HepG2 (cell line): Measurements from ENCODE around the gene PDK2. TPM values are rescaled to one million over a fixed set of nuclear protein-coding genes. Genes with fewer than 3 reads are reported as not detected.

Source experiments
- ATAC-seq: fragments of 200-7000 bp; cut with Tn5 transposase; 3 replicates; pipeline ENCODE4 v1.9.1; 2020; ENCODE audit warnings: mild to moderate bottlenecking, moderate library complexity
- BruUV-seq: library from RNA; stranded (reverse); fragments of 400-500 nt; replicated peaks from 2 replicates; lab custom pipeline; 2021; lab: Mats Ljungman, UMichigan
- CTCF ChIA-PET: fragments of 300-600 bp; formaldehyde crosslinking; extraction: SDS; loops from one replicate; lab custom pipeline; 2021; ENCODE audit warnings: low total read pairs, inconsistent platforms, low intra/inter-chr PET ratio; lab: Yijun Ruan, JAX
- POLR2A ChIA-PET: fragments of 350-600 bp; sonication (Branson Sonifier 250); formaldehyde crosslinking; loops from one replicate; lab custom pipeline; 2020; ENCODE audit warnings: antibody characterized with exemption, inconsistent platforms; lab: Yijun Ruan, JAX
- DNase-seq: peaks from one replicate; pipeline ENCODE4 v3.0.0-alpha.2; 2015; ENCODE audit warnings: low spot score
- FAIRE-seq: peaks from 3 replicates; lab custom pipeline; 2011; peaks lifted over from hg19 to GRCh38; lab: Jason Lieb, UNC
- H2AFZ ChIP-seq: one replicate; pipeline ENCODE4 v1.6.1; 2011; ENCODE audit warnings: low read length, inconsistent platforms
- H3K27ac ChIP-seq: fragments of 300-600 bp; 3 replicates; pipeline ENCODE4 v1.8.0; 2011; ENCODE audit warnings: mixed run types, mild to moderate bottlenecking, mixed read lengths, low read length, inconsistent platforms; ENCODE audit not compliant: insufficient read depth; ENCODE audit errors: extremely low read length
- H3K27me3 ChIP-seq, 2 experiments: fragments of 200-600 bp in 1 of 2; 2 replicates in 1 of 2; 3 replicates in 1 of 2; pipeline versions ENCODE4 v1.6.0 to v1.8.0; 2011; ENCODE audit warnings: low read length in 2 of 2, mild to moderate bottlenecking in 2 of 2, moderate library complexity in 2 of 2, inconsistent platforms in 1 of 2; ENCODE audit not compliant: insufficient read depth in 2 of 2, control insufficient read depth in 1 of 2
- H3K36me3 ChIP-seq, 2 experiments: fragments of 200-600 bp in 1 of 2; replicated peaks in 1 of 2; 2 replicates in 1 of 2; 3 replicates in 1 of 2; pipeline versions ENCODE4 v1.5.1 to v1.8.0; 2011; ENCODE audit warnings: low read length in 2 of 2, inconsistent platforms in 1 of 2; ENCODE audit not compliant: insufficient read depth in 2 of 2, control insufficient read depth in 1 of 2
- H3K4me1 ChIP-seq: 2 replicates; pipeline ENCODE4 v1.5.1; 2012; ENCODE audit warnings: low read length, inconsistent platforms; ENCODE audit not compliant: insufficient read depth
- H3K4me2 ChIP-seq: 2 replicates; pipeline ENCODE4 v1.6.0; 2011; ENCODE audit warnings: low read depth, low read length, inconsistent platforms
- H3K4me3 ChIP-seq, 3 experiments: fragments of 200-600 bp in 1 of 3; sonication (generic), shearing (Covaris generic) in 1 of 3; replicated peaks in 1 of 3; 2 replicates each; pipeline ENCODE4 v1.5.1; 2011 to 2016; ENCODE audit warnings: low read length in 3 of 3, inconsistent platforms in 2 of 3, low read depth in 2 of 3, mild to moderate bottlenecking in 2 of 3, control low read depth in 1 of 3, mixed read lengths in 1 of 3; ENCODE audit not compliant: insufficient read depth in 1 of 3
- H3K79me2 ChIP-seq: one replicate; pipeline ENCODE4 v1.6.1; 2011; ENCODE audit warnings: low read length, inconsistent platforms; ENCODE audit not compliant: insufficient read depth
- H3K9ac ChIP-seq: 2 replicates; pipeline ENCODE4 v1.6.0; 2011; ENCODE audit warnings: mild to moderate bottlenecking, low read depth, low read length, inconsistent platforms; ENCODE audit not compliant: insufficient read depth
- H3K9me3 ChIP-seq: 2 replicates; pipeline ENCODE4 v1.5.1; 2012; ENCODE audit warnings: mild to moderate bottlenecking, low read length
- H4K20me1 ChIP-seq: 2 replicates; pipeline ENCODE4 v1.6.0; 2011; ENCODE audit warnings: inconsistent platforms, mild to moderate bottlenecking, low read length, moderate library complexity; ENCODE audit not compliant: insufficient read depth
- FOXO1 ChIP-seq: sonication (generic); formaldehyde crosslinking; IDR thresholded peaks from 2 replicates; pipeline ENCODE4 v1.4.0; 2020; ENCODE audit warnings: missing genetic modification reagents
- GATAD2A ChIP-seq: IDR thresholded peaks from 2 replicates; pipeline ENCODE4 v1.6.1; 2016
- HDAC2 ChIP-seq: sonication (generic); formaldehyde crosslinking; IDR thresholded peaks from 2 replicates; pipeline ENCODE4 v1.4.0; 2020; ENCODE audit warnings: missing genetic modification reagents
- KLF11 ChIP-seq: IDR thresholded peaks from 2 replicates; pipeline ENCODE4 v1.6.1; 2016; ENCODE audit warnings: missing compliant biosample characterization
- SOX5 ChIP-seq: IDR thresholded peaks from 2 replicates; pipeline ENCODE4 v1.6.1; 2016; ENCODE audit warnings: borderline replicate concordance
- ZBTB33 ChIP-seq: sonication (generic); formaldehyde crosslinking; IDR thresholded peaks from 2 replicates; pipeline ENCODE4 v1.4.0; 2020; ENCODE audit warnings: missing genetic modification reagents
- ZBTB49 ChIP-seq: sonication (generic); formaldehyde crosslinking; IDR thresholded peaks from 2 replicates; pipeline ENCODE4 v1.4.0; 2020; ENCODE audit warnings: missing genetic modification reagents, borderline replicate concordance
- ZIK1 ChIP-seq: sonication (generic); formaldehyde crosslinking; IDR thresholded peaks from 2 replicates; pipeline ENCODE4 v1.5.0; 2020; ENCODE audit warnings: mild to moderate bottlenecking, low read depth, missing genetic modification reagents, borderline replicate concordance
- ZKSCAN1 ChIP-seq: fragments of 150-350 bp; IDR thresholded peaks from 2 replicates; pipeline ENCODE4 v1.6.1; 2014; ENCODE audit warnings: low read length
- ZNF124 ChIP-seq: sonication (generic); formaldehyde crosslinking; IDR thresholded peaks from 2 replicates; pipeline ENCODE4 v1.4.0; 2020; ENCODE audit warnings: missing genetic modification reagents
- ZNF260 ChIP-seq: sonication (generic); formaldehyde crosslinking; IDR thresholded peaks from 2 replicates; pipeline ENCODE4 v1.4.0; 2020; ENCODE audit warnings: missing genetic modification reagents, low read depth, mild to moderate bottlenecking, borderline replicate concordance
- ZNF343 ChIP-seq: sonication (generic); formaldehyde crosslinking; IDR thresholded peaks from 2 replicates; pipeline ENCODE4 v1.4.0; 2020; ENCODE audit warnings: mild to moderate bottlenecking, missing genetic modification reagents
- ZNF563 ChIP-seq: sonication (generic); formaldehyde crosslinking; IDR thresholded peaks from 2 replicates; pipeline ENCODE4 v1.8.0; 2022; ENCODE audit warnings: mild to moderate bottlenecking, moderate library complexity, missing genetic modification reagents
- ZNF737 ChIP-seq: sonication (generic); formaldehyde crosslinking; IDR thresholded peaks from 2 replicates; pipeline ENCODE4 v1.5.0; 2020; ENCODE audit warnings: missing genetic modification reagents, mild to moderate bottlenecking, borderline replicate concordance
- WGBS: methylation state at CpG from one replicate; pipeline ENCODE4 v1.1.6; 2017; ENCODE audit warnings: low lambda C conversion rate; 5-methylcytosine and 5-hydroxymethylcytosine counted together
- in situ Hi-C: cut with HindIII; loops from 2 replicates; pipeline ENCODE4 v1.10.0; 2017; ENCODE audit warnings: low pct_unique_long_range_greater_than_20kb; ENCODE audit not compliant: extremely low pct_ligation_motif_present
- intact Hi-C: fragments of 100-400 bp; cut with micrococcal nuclease; formaldehyde crosslinking; loops from one replicate; pipeline ENCODE4 v1.10.0; 2022; ENCODE audit not compliant: unreplicated experiment
- polyA plus RNA-seq, 8 experiments: library from polyadenylated mRNA; depleted of rRNA in 3 of 8; stranded (reverse) in 7 of 8; unstranded in 1 of 8; fragments of >200 nt; fragmentation: Illumina TruSeq in 4 of 8; extraction: Trizol in 4 of 8; gene quantifications; 2 replicates each; pipeline versions ENCODE4 v1.2.1 to v1.2.3, GENCODE V29; 2011 to 2016; ENCODE audit warnings: low read depth in 4 of 8, missing spikeins in 1 of 8, mixed read lengths in 1 of 8; ENCODE audit not compliant: insufficient read depth in 1 of 8
- total RNA-seq, 5 experiments: library from RNA; depleted of rRNA; stranded (reverse); fragments of >200 nt; fragmentation: Illumina TruSeq; extraction: Trizol; gene quantifications; 2 replicates each; pipeline ENCODE4 v1.2.3, GENCODE V29; 2016; ENCODE audit warnings: low read depth in 1 of 5

The PDK2 gene
- total and polyA plus RNA-seq, 2 of the 13 experiments (the other 11 are each of a cell fraction or from before 2014, with no cell fraction given) = 18.5 to 59.7 TPM

- 98% methylated on average over 4 of the region's 4 CpGs for WGBS
- CTCF ChIA-PET = no interaction called here
Measured at GRCh38 chr17:50137042-50137441, 41.9 kb downstream of the PDK2 start.

More at GRCh38 chr17:50137042-50137441, 41.9 kb downstream of the PDK2 start:
- Histone ChIP-seq H3K27me3 (no peaks in the 10 kb centered on the region), H3K9ac (no peak overlapping the region), H3K27ac (no peak overlapping the region), H3K79me2 (no peaks in the 10 kb centered on the region), H3K4me2 (no peak overlapping the region), H4K20me1 (peaks cover 6% of the 10 kb centered on the region; the same call in 1 of the 2 replicates), H3K36me3 (peaks cover 41 to 49% of the 10 kb centered on the region in 2 experiments; a peak in 4 of 5 replicates), H3K4me3 (no peak overlapping the region), H2AFZ (no peak overlapping the region), H3K4me1 (peaks cover 31% of the 10 kb centered on the region), H3K9me3 (no peaks in the 10 kb centered on the region)
- FAIRE-seq (no peak), ATAC-seq (no peak), DNase-seq (no peak)
- TF ChIP-seq FOXO1 (CRISPR knock-in tag) = no peak
- TF ChIP-seq ZNF563 = no peak
- no peak for TF ChIP-seq ZNF343
- no peak for TF ChIP-seq ZBTB33
- TF ChIP-seq HDAC2 (CRISPR knock-in tag) = no peak
- TF ChIP-seq ZNF124 = no peak
- TF ChIP-seq SOX5 = no peak
- TF ChIP-seq ZKSCAN1 = no peak
- TF ChIP-seq ZBTB49 = no peak
- TF ChIP-seq GATAD2A (CRISPR knock-in tag) = no peak
- TF ChIP-seq KLF11 (CRISPR knock-in tag) = no peak
- no peak for TF ChIP-seq ZIK1 (CRISPR knock-in tag)
- no peak for TF ChIP-seq ZNF260
- no peak for TF ChIP-seq ZNF737 (CRISPR knock-in tag)
- intact Hi-C loops = no loop called here
- POLR2A ChIA-PET = no interaction called here
- no TSS peak for BruUV-seq
- in situ Hi-C loops = no loop called here
